Measurements from ENCODE around the gene P2RY6. TPM values are rescaled to one million over a fixed set of nuclear protein-coding genes. Genes with fewer than 3 reads are reported as not detected.

P2RY6 gene
- total and polyA plus RNA-seq, 2 experiments from 2014 or later, result 2.6 to 8.9 TPM

DNA sequence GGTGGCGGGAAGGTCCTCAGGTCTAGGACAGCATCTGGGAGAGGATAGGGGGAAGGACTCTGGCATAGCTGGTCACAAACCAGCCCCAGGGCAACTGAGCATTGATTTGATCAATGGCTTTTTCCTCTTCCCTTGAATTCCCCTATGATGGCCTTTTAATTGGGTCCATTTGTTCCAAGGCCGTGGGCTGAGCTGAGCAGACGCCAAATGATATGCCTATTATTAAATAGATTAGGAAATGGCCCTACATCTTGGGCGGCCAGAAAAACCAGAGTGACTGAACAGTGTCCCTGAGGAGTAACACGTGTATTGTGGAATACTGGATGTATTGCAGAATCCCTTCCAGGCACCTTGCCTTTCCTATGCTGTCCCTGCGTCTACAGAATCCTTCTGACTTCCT, 26.7 kb upstream of the P2RY6 start:
- TF ChIP-seq EZH2 (IDR thresholded peaks at IDR 0.05; ENCODE audit: borderline replicate concordance) (no peak), EZH2phosphoT487 (IDR thresholded peaks at IDR 0.05; ENCODE audit: low read depth, severe bottlenecking, unreplicated experiment) (no peak)
- TF ChIP-seq, protein P1, sequence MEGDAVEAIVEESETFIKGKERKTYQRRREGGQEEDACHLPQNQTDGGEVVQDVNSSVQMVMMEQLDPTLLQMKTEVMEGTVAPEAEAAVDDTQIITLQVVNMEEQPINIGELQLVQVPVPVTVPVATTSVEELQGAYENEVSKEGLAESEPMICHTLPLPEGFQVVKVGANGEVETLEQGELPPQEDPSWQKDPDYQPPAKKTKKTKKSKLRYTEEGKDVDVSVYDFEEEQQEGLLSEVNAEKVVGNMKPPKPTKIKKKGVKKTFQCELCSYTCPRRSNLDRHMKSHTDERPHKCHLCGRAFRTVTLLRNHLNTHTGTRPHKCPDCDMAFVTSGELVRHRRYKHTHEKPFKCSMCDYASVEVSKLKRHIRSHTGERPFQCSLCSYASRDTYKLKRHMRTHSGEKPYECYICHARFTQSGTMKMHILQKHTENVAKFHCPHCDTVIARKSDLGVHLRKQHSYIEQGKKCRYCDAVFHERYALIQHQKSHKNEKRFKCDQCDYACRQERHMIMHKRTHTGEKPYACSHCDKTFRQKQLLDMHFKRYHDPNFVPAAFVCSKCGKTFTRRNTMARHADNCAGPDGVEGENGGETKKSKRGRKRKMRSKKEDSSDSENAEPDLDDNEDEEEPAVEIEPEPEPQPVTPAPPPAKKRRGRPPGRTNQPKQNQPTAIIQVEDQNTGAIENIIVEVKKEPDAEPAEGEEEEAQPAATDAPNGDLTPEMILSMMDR (IDR thresholded peaks at IDR 0.05; ENCODE audit: poor library complexity), result no peak
- Histone ChIP-seq H3K27me3 (no peaks in the 10 kb centered on the region), H2AFZ (no peak overlapping the region), H3K9me3 (ENCODE audit: low read depth) (no peaks in the 10 kb centered on the region), H4K20me1 (ENCODE audit: insufficient read depth, poor library complexity, severe bottlenecking) (no peaks in the 10 kb centered on the region), H3K79me2 (no peaks in the 10 kb centered on the region), H3K4me2 (no peak overlapping the region), H3K36me3 (replicated peaks; ENCODE audit: insufficient read depth, low read depth) (no peaks in the 10 kb centered on the region), H3K4me3 (no peak overlapping the region), H3K9me2 (replicated peaks; ENCODE audit: insufficient read depth) (no peaks in the 10 kb centered on the region), H3K4me1 (ENCODE audit: insufficient read depth) (no peaks in the 10 kb centered on the region), H3K27ac (no peak overlapping the region)
- no peak for DNase-seq (ENCODE audit: low spot score)
- 65% methylated on average over 6 of the region's 6 CpGs for WGBS (ENCODE audit: low lambda C conversion rate, missing lambda C conversion rate)

DNA sequence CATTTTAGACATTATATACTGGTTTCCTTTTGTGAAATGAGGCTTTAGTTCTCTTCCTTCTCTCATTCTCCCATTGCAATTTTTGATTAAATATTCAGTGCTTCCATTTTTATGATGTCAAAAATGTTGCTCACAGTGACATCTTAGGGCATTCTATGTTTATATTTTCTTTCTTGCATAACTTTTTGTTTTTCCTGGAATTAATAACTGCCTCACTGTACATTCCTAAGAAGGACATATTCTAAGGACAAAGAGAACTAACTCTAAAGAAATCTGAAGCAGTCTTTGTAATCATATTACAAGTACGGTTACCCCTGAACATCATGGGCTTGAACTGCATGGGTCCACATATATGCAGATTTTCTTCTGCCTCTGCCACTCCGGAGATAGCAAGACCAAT, 25.8 kb upstream of the P2RY6 start:
- no peak overlapping the region for H2AFZ ChIP-seq
- no peak for DNase-seq (ENCODE audit: low spot score)
- H3K9me3 ChIP-seq (ENCODE audit: low read depth), result no peaks in the 10 kb centered on the region
- H3K36me3 ChIP-seq (replicated peaks; ENCODE audit: insufficient read depth, low read depth), result no peaks in the 10 kb centered on the region
- H3K27me3 ChIP-seq, result no peaks in the 10 kb centered on the region
- H3K79me2 ChIP-seq, result no peaks in the 10 kb centered on the region
- WGBS (ENCODE audit: low lambda C conversion rate, missing lambda C conversion rate), result 80% methylated on average over 2 of the region's 2 CpGs
- no peak overlapping the region for H3K4me3 ChIP-seq
- H3K4me1 ChIP-seq (ENCODE audit: insufficient read depth), result no peaks in the 10 kb centered on the region
- TF ChIP-seq, protein P1 (IDR thresholded peaks at IDR 0.05; ENCODE audit: poor library complexity), result no peak
- TF ChIP-seq EZH2 (IDR thresholded peaks at IDR 0.05; ENCODE audit: borderline replicate concordance) (no peak), EZH2phosphoT487 (IDR thresholded peaks at IDR 0.05; ENCODE audit: low read depth, severe bottlenecking, unreplicated experiment) (no peak)
- no peaks in the 10 kb centered on the region for H4K20me1 ChIP-seq (ENCODE audit: insufficient read depth, poor library complexity, severe bottlenecking)
- no peak overlapping the region for H3K4me2 ChIP-seq
- no peak overlapping the region for H3K27ac ChIP-seq
- H3K9me2 ChIP-seq (replicated peaks; ENCODE audit: insufficient read depth), result no peaks in the 10 kb centered on the region

GRCh38 chr11:73248526-73249185, 23.5 kb upstream of the P2RY6 start:
- Histone ChIP-seq H3K4me3 (no peak overlapping the region), H3K9me3 (ENCODE audit: low read depth) (no peaks in the 10 kb centered on the region), H4K20me1 (ENCODE audit: insufficient read depth, poor library complexity, severe bottlenecking) (no peaks in the 10 kb centered on the region), H3K27ac (peak overlapping the region; percentile 23), H3K79me2 (no peaks in the 10 kb centered on the region), H3K4me2 (no peak overlapping the region), H3K9me2 (replicated peaks; ENCODE audit: insufficient read depth) (no peaks in the 10 kb centered on the region), H3K4me1 (ENCODE audit: insufficient read depth) (no peaks in the 10 kb centered on the region), H3K27me3 (no peaks in the 10 kb centered on the region), H2AFZ (no peak overlapping the region), H3K36me3 (replicated peaks; ENCODE audit: insufficient read depth, low read depth) (no peaks in the 10 kb centered on the region)
- 64% methylated on average over 3 of the region's 3 CpGs for WGBS (ENCODE audit: low lambda C conversion rate, missing lambda C conversion rate)
- DNase-seq (ENCODE audit: low spot score), result no peak
- no peak for TF ChIP-seq EZH2 (IDR thresholded peaks at IDR 0.05; ENCODE audit: borderline replicate concordance)
- TF ChIP-seq, protein P1 (IDR thresholded peaks at IDR 0.05; ENCODE audit: poor library complexity), result no peak
- TF ChIP-seq EZH2phosphoT487 (IDR thresholded peaks at IDR 0.05; ENCODE audit: low read depth, severe bottlenecking, unreplicated experiment), result no peak
